HUDEP-2 (cell line): Measurements from ENCODE around the gene SMYD4.
"Not testable (repeated sequence)": the region's sequence is repeated elsewhere in the genome, so short reads cannot be mapped to it uniquely, and the experiment has no call there.

ENCODE experiments used
- DNase-seq, 76 experiments: peaks; one replicate each; lab custom pipeline; 2025; ENCODE audit not compliant: unreplicated experiment in 76 of 76; lab: John Stamatoyannopoulos, UW

SMYD4 gene

DNA sequence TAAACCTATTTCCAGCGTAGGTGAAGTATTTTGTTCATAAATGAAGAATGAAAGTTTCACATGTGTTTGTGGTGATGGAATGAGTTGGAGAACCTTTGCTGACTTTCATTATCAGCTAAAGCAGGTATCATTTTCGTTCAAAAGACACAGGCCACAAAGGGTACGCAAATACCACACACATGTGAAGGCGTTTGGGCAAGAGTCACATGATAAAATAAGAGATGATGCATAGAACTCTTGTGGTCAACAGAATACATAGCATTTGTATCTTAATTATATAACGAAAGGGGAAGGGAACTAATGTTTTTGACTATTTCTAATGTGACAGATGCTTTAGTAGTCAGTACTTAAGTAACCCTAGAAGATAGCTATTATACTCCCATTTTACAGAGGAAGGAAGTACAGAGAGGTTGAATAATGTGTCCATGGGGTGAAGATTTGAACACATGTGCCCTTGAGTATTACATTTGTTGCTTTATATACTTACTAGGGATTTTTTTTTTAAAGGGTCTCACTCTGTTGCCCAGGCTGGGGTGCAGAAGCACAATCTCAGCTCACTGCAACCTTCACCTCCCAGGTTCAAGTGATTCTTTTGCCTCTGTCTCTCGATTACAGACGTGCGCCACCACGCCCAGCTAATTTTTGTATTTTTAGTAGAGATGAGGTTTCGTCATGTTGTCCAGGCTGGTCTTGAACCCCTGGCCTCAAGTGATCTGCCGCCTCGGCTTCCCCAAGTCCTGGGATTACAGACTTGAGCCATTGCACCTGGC, 4.9 kb upstream of the SMYD4 start:
- no peak for DNase-seq

DNA sequence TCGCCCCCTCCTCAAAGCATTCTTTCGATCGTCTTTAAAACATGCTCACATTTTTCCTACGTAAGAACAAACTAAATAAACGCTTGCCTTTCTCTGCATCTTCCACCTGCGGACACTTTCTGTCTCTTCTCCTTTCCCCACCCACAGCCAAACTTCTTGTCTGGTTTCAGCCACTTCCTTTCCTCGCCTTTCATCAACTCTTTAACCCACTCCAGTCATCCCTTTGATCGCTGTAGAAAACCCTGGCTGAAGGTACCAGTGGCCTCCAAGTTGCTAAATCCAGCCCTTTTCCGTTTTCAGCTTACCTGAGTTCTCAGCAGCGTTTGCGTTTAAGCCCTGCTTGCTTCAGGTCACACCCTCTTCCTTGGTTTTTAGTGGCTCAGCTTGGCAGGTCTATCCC, 586 bp upstream of the SMYD4 start:
- DNase-seq = peak in 2 of 76 experiments; percentile 1 to 5

DNA sequence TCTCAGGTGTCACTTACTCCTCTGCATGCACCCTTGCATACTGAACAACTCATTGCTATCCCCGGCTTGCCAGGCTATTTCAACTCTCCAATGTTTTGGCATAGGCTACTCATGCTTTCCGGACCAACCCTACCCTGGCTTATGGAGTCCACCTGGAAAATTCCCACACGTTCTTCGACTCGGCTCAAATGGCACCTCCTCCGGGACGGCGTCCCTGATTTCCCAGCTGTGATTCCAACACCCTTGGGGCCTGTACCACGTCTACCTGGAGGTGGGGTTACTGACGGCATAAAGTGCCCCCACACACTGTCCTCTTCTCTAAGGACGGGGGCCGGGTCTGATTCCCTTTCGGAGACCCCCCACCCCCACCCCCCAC, 498 bp downstream of the SMYD4 start:
- peak in 2 of 76 experiments; percentile 9 to 75 for DNase-seq

DNA sequence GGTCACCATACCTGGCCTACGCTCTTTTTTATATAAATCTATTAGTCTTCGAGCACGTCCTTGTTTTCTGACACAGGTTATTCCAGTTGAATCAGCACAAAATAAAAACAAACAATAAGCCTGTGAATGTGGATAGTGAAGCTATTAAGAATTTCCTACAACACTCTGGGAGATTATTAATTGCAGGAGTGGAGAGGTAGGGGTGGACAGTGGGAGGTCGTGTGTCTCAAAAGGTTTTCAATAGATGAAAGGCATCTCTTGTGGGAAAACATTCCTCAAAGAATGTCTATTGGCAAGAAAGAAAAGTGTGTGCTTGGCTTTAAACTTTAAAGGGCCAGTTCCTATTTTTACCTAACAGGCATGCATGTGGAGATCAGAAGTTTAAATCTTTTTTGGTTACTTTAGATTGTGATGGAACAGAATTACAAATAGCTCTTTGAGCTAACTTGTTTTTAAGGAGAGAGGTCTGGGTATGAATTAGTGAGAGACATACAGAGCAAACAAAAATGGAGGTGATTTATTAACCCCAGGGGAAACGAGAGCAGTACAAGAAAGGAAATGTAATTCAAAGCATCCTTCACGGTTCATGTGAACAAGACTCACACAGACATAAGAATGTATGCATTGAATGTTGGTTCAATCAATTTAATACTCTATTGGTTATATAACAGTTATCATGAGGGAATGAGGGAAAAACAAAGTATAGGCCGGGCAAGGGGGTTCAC, 9.0 kb downstream of the SMYD4 start:
- DNase-seq = no peak

DNA sequence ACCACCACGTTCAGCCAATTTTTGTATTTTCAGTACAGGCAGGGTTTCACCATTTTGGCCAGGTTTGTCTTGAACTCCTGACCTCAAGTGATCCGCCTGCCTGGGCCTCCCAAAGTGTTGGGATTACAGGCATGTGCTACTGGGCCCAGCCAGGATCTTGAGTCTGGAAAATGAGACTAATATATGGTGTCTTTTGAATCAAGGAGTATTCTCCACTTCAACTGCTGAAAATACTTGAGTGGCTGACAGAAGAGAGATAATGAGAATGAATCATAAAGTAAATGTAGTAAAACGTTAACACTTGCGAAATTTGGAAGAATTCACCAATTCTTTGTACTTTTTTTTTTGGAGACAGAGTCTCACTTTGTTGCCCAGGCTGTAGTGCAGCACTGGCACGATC, 16.6 kb downstream of the SMYD4 start:
- no peak for DNase-seq

DNA sequence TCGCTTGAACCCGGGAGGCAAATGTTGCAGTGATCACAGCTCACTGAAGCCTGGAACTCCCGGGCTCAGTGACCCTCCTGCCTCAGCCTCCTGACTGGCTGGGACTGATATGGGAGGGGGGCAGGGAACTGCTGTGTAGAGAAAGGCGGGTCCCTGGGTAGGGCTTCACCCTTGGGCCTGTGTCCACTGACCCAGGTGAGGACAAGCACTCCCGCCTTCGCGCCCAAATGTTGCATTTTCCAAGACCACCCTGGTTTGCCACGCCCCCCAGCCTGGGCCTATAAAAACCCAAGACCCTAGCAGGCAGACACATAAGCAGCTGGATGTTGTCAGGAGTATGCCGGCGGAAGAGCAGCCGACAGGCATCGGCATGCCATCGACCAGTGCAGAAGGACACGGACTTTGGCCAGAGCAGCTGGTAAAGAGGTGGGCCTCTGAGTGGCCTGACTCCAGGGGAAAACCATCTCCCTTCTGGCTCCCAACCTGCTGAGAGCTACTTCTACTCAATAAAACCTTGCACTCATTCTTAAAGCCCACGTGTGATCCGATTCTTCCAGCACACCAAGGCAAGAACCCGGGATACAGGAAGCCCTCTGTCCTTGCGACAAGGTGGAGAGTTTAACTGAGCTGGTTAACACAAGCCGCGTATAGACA, 19.1 kb downstream of the SMYD4 start:
- no peak for DNase-seq

DNA sequence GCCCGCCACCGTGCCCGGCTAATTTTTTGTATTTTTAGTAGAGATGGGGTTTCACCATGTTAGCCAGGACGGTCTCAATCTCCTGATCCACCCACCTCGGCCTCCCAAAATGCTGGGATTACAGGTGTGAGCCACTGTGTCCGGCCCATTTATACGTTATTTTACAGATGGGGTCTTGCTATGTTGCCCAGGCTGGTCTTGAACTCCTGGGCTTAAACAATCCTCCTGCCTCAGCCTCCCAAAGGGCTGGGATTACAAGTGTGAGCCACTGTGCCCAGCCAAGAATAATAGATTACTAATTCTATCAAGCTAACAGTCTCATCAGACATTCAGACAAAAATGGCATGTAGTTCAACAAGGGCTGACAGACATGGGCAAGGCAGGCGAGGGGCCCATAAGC, 19.9 kb downstream of the SMYD4 start:
- not testable (repeated sequence) for DNase-seq

DNA sequence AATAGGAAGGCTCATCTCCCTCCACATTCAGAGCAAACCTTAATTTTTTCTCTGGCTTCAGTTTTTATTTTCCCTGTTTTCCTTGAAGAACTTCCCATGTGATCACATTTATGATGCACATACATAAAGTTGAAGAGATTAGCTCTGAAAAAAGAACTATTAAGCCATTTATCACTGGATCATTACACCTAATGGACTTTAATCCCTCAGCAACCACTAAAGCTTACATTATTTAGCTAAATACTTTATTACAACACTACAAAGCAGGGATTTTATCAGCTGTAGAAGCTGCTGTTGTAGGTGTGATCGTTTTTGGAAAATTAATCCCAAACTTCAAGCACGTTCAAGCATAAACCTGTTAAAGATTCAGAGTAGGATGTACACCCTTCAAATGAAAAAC, 21.1 kb downstream of the SMYD4 start:
- no peak for DNase-seq

DNA sequence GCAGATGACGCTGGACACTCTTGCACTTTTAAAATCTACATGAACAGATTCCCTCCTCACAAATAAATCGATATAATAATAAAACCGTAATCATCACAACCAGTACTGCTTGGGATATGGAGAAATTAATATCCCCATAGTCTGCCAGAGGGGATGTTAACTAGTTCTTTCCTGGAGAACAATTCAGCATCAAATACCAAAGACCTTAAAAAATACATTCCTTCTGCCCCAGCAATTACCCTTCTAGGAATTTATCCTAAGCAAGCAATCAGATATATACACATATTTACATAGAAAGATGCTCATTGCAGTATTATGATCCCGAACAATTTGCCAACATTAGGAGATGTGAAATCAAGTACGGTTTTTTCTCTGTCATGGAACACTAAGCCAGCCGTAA, 21.8 kb downstream of the SMYD4 start:
- no peak for DNase-seq

DNA sequence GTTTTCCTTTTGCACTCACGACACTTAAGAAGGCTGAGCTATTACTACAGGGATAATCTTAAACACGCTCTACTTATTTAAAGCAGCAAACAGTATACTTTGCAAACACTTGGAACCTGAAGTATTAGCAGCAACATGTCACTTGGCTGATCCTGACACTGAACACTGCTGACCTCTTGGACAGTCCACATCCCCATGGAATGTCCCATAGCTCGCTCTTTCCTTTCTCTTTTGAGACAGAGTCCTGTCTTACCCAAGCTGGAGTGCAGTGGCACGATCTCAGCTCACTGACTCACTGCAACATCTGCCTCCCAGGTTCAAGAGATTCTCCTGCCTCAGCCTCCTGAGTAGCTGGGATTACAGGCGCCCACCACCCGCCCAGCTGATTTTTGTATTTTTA, 26.4 kb downstream of the SMYD4 start:
- DNase-seq = no peak

DNA sequence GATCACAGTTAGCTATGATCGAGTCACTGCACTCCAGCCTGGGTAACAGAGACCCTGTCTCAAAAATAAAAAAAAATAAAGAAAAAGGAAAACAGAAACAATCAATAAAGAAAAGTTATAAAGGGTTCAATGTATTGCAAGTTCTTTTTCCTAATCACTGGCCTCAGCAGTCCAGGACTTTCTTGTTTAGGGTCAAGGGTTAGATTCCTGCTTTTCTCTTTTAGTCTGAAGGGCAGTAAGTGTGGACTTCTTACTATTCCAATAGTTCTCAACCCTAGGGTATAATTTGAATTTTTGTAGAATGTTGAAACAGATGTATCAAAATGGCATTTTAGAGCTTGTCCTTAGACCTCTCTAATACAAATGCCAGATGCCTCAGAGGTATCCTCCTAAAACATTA, 27.3 kb downstream of the SMYD4 start:
- DNase-seq = no peak

DNA sequence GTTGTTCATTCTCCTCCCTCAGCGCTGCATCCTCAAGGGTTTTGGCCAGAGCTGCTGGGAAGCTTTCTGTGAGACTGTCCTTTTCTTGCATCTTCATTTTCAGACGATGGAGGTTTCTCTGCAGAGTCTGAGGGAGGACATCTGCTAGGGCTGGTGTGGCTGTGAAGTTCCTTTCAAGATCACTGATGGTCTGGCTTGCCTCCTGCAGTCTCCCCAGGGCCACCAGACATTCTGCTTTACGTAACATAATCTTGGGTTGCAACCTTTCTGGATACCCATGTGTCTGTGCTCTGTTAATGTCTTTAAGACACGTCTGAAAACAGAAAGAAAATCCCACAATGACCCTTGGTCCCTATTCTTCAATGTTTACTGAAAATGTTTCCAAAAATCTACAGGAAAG, 29.0 kb downstream of the SMYD4 start:
- DNase-seq = no peak

DNA sequence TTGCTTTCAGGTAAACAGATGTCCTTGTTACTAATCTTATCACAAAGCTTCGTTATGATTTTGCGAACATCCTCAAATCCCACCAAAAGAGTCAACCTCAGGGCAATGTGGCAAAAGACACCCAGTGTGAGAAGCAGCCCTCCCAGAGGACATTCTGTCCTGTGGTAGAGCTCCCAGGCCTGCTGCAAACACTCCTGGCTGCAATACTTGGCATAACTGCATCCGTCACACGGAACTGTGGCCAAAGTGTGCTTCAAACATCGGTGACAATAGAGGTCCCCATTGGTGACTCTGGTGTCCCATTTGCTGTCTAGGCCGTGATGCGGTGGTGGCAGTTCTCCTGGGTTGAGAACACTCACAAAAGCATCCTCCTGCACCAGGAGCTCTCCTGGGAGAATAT, 29.5 kb downstream of the SMYD4 start:
- no peak for DNase-seq

DNA sequence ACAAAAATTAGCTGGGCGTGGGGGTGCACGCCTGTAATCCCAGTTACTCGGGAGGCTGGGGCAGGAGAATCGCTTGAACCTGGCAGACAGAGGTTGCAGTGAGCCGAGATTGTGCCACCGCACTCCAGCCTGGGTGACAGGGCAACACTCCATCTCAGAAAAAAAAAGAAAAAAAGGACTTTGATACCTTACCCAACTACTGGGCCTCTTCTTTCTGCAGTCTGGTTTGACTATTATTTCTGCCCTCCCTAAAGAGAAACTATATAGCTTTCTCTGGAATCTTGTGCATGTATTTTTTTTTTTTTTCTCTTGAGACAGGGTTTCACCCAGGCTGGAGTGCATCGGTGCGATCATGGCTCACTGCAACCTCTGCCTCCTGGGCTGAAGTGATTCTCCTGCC, 31.9 kb downstream of the SMYD4 start:
- not testable (repeated sequence) for DNase-seq

DNA sequence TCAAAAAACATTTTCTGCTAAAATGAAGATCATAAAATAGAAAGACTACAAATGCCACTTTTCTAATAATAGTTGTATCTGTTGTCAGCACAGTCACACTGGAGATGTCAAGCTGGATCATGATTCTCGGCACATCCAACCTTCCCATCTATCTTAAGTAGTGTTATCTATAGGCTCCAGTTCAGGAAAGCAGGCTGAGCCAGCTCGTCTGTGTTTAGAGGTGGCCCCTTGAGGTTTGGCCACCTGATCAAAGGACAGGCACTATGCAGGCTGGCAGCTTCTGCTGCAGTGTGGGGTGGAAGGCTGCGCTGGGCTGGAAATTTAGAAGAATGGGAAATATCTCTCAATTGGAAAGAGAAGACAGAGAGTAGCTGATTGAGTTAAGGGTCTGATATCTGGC, 32.4 kb downstream of the SMYD4 start:
- DNase-seq = peak in 36 of 76 experiments; percentile 3 to 54 (median 21)

DNA sequence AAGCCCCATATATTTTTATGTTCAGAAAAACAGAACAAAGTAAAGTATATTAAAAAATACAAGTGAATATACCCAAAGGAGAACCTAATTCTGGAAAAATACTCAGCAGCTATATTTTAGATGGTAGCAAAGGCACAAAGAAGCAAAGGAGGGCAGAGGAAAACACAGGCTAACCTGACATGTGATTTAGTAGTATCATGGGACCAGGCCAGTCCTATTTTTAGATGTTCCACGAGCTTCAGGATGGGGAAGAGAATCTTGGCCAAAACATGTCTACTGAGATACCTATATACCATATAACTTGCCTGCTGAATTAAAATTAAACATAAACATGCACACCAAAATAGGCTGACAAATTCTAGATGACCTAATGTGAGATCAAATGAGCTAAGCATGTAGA, 32.9 kb downstream of the SMYD4 start:
- DNase-seq = no peak

DNA sequence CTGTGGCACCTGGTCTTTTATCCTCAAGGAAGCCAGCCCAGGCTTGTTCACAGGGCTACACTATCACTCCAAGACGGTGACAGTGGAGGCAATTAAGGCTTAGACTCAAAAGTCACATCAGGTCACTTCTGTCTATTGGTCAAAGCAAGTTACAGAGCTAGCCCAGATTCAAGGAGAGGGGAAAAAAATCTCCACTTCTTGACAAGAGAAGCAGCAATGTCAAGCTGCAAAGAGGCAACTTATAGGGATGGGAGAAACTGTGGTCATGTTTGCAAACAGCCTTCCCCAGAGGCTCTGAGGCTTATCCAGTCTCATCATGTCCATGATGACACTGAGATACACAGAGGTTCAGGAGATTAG, 36.3 kb downstream of the SMYD4 start:
- DNase-seq = peak in 15 of 76 experiments; percentile 7 to 51 (median 23)

DNA sequence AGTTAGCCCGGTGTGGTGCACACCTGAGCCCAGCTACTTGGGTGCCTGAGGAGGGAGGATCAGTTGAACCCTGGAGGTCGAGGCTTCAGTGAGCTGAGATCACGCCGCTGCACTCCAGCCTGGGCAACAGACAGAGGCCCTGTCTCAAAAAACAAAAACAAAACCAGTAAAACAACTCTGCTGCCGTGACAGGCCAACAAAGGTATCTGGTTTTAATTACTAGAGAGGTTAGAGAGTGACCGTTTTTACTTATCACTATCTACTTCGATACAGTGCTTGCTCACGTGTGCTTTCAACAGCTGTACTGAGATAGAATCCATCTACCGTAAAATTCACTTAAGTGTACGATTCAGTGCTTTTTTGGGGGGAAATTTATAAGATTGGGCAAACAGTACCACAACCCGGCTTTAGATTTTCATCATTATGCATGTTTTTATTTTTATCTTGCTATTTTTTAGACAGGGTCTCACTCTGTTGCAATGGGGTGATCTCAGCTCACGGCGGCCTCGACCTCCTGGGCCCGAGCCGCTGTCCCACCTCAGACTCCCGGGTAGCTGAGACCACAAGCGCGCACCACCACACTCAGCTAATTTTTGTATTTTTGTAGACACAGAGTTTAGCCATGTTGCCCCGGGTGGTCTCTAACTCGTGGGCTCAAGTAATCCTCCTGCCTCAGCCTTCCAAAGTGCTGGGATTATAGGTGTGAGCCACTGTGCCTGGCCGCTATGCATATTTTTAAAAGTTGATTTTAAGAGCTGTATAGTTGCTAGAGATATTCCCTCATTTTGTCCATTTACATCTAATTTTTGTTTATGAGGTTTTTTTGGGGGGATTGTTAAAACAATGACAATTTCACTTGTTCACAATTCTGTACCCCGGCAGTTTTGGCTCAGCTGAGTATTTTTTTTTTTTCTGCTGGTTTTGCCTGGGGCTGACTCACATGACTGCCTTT, 36.9 kb downstream of the SMYD4 start:
- peak in 12 of 76 experiments; percentile 4 to 38 (median 18) for DNase-seq

DNA sequence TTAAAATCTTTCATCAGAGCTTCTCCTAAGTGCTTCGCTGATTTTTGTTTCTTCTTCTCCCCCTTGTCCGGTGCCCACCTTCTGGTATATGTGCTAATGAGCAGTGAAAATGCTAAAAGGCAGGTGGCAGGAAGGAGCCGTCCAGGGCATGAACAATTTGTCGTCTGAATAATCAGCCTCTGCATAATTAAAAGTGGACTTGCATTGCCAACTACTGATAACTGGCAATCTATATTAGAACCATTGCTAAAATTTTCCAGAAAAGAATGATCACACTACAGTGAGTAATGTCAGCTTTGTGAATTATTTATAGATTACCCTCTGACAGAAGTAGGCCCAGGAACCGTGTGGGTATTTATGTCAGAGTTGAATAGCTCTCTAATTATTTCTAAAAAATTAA, 39.8 kb downstream of the SMYD4 start:
- DNase-seq = no peak

DNA sequence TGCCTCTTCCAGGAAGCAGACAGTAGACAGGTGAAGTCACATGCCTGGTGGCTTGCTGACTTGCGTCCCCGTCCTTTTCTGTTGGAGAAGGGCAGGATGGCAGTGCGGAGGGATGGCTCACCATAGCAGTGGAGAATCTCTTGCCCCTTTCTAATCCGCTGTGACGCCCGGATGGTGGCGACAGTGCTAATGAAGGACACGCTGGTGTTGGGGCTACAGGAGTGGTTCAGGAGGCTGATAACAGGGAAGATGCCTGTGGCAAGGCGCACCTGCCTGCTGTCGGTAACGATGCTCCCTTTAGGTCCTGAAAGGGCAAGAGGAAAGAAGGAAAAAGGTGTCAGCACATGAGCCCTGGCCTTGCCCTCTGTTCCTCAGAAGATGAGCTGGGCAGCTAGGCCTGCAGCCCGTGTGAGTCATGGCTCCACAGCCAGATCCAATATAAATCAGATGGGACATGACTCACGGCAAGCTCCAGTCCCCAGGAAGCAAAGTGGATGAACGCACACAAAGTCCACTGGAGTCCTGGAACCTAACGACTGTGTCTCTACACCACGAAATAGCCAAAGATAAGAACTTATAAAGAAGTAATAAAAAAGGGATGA, 42.3 kb downstream of the SMYD4 start:
- no peak for DNase-seq
